ENCODE measurements around the gene COL25A1. TPM values are rescaled to one million over a fixed set of nuclear protein-coding genes. Genes with fewer than 3 reads are reported as not detected.

Gene COL25A1
- total RNA-seq, 4 donors from 2014 or later, result 7.1 to 21.3 (median 12.6) TPM

- TF ChIP-seq CTCF (IDR thresholded peaks at IDR 0.05), result no peak
- DNase-seq (ENCODE audit: low spot score) (no peak), ATAC-seq (ENCODE audit: low FRiP score) (no peak)
These were observed 522.5 kb downstream of the COL25A1 start for GRCh38 chr4:108779958-108780357.

- DNase-seq (ENCODE audit: low spot score), result no peak
- TF ChIP-seq CTCF (IDR thresholded peaks at IDR 0.05), result no peak
- ATAC-seq (ENCODE audit: low FRiP score), result no peak
These were observed 525.1 kb downstream of the COL25A1 start for GRCh38 chr4:108777388-108777787.

- no peak for ATAC-seq (ENCODE audit: low FRiP score)
- DNase-seq (ENCODE audit: low spot score), result no peak
- TF ChIP-seq CTCF (IDR thresholded peaks at IDR 0.05), result no peak
These were observed 526.5 kb downstream of the COL25A1 start for GRCh38 chr4:108775921-108776320.

GRCh38 chr4:108774809-108775530 is 527.5 kb downstream of the COL25A1 start:
- DNase-seq (ENCODE audit: low spot score) (no peak), ATAC-seq (ENCODE audit: low FRiP score) (no peak)
- TF ChIP-seq CTCF (IDR thresholded peaks at IDR 0.05), result no peak

- ATAC-seq (ENCODE audit: low FRiP score) (no peak), DNase-seq (ENCODE audit: low spot score) (no peak)
- no peak for TF ChIP-seq CTCF (IDR thresholded peaks at IDR 0.05)
These were observed 530.1 kb downstream of the COL25A1 start for GRCh38 chr4:108772402-108772801.

- no peak for DNase-seq (ENCODE audit: low spot score)
- TF ChIP-seq CTCF (IDR thresholded peaks at IDR 0.05), result no peak
- no peak for ATAC-seq (ENCODE audit: low FRiP score)
These were observed 536.4 kb downstream of the COL25A1 start for GRCh38 chr4:108766058-108766457.

GRCh38 chr4:108763986-108764385 is 538.5 kb downstream of the COL25A1 start:
- ATAC-seq (ENCODE audit: low FRiP score) (no peak), DNase-seq (ENCODE audit: low spot score) (no peak)
- no peak for TF ChIP-seq CTCF (IDR thresholded peaks at IDR 0.05)
